Cardiac muscle cell (in vitro differentiated cells and primary cell): ENCODE data around the gene CFAP74. TPM values are rescaled to one million over a fixed set of nuclear protein-coding genes. Genes with fewer than 3 reads are reported as not detected.

Experiments
- DNase-seq, 2 donors: peaks; one replicate each; pipeline versions ENCODE4 v3.0.0 to v3.0.0-alpha.2; 2010 to 2017; ENCODE audit warnings: low read depth in 1 of 2, low spot score in 1 of 2
- H3K27ac ChIP-seq: fragments of 200-600 bp; sonication (generic); 2 replicates; pipeline ENCODE4 v1.5.1; 2016
- H3K27me3 ChIP-seq: fragments of 200-600 bp; sonication (generic); 2 replicates; pipeline ENCODE4 v1.6.0; 2016; ENCODE audit warnings: control low read depth
- H3K36me3 ChIP-seq: fragments of 200-600 bp; sonication (generic); 2 replicates; pipeline ENCODE4 v1.5.1; 2016; ENCODE audit warnings: control low read depth
- H3K4me1 ChIP-seq: fragments of 200-600 bp; sonication (generic); 2 replicates; pipeline ENCODE4 v1.8.1; 2017; ENCODE audit warnings: low read depth, mild to moderate bottlenecking, mixed run types
- H3K4me3 ChIP-seq: fragments of 200-600 bp; sonication (generic); 2 replicates; pipeline ENCODE4 v1.5.1; 2016; ENCODE audit warnings: mild to moderate bottlenecking
- H3K9me3 ChIP-seq: fragments of 200-600 bp; sonication (generic); 2 replicates; pipeline ENCODE4 v1.5.1; 2017; ENCODE audit warnings: low read depth, mild to moderate bottlenecking, control low read depth
- CTCF ChIP-seq: IDR thresholded peaks from 2 replicates; pipeline ENCODE4 v1.5.1; 2012; ENCODE audit warnings: low read depth, mild to moderate bottlenecking, low read length
- polyA plus RNA-seq: library from polyadenylated mRNA; unstranded; fragments of >200 nt; fragmentation: Nextera tagmentation; extraction: Ambion mirVana; gene quantifications from 2 replicates; pipeline ENCODE4 v1.2.1, GENCODE V29; 2016
- total RNA-seq: library from RNA; depleted of rRNA; stranded (reverse); fragments of >200 nt; gene quantifications from 2 replicates; pipeline ENCODE4 v1.2.3, GENCODE V29; 2016

CFAP74 gene
- total and polyA plus RNA-seq, 2 experiments from 2014 or later = 0.63 to 1.7 TPM

- DNase-seq = no peak
- TF ChIP-seq CTCF = no peak
Measured at GRCh38 chr1:2037314-2037979, 33.9 kb upstream of the CFAP74 start.

GRCh38 chr1:2036287-2036686, 32.7 kb upstream of the CFAP74 start:
- H3K9me3 ChIP-seq = no peaks in the 10 kb centered on the region
- H3K36me3 ChIP-seq = no peaks in the 10 kb centered on the region
- H3K4me3 ChIP-seq = no peak overlapping the region
- H3K4me1 ChIP-seq = peaks cover 7% of the 10 kb centered on the region
- no peak for TF ChIP-seq CTCF
- H3K27me3 ChIP-seq = no peaks in the 10 kb centered on the region
- no peak for DNase-seq
- no peak overlapping the region for H3K27ac ChIP-seq

More at GRCh38 chr1:2037314-2037979, 33.9 kb upstream of the CFAP74 start:
- no peaks in the 10 kb centered on the region for H3K36me3 ChIP-seq
- H3K27ac ChIP-seq = no peak overlapping the region
- H3K27me3 ChIP-seq = no peaks in the 10 kb centered on the region
- H3K4me1 ChIP-seq = peaks cover 7% of the 10 kb centered on the region
- H3K4me3 ChIP-seq = no peak overlapping the region
- no peaks in the 10 kb centered on the region for H3K9me3 ChIP-seq

GRCh38 chr1:2033165-2033564, 29.6 kb upstream of the CFAP74 start:
- Histone ChIP-seq H3K4me3 (no peak overlapping the region), H3K27me3 (no peaks in the 10 kb centered on the region), H3K4me1 (peaks cover 7% of the 10 kb centered on the region), H3K9me3 (no peaks in the 10 kb centered on the region), H3K36me3 (no peaks in the 10 kb centered on the region), H3K27ac (no peak overlapping the region)
- no peak for DNase-seq
- TF ChIP-seq CTCF = no peak

- Histone ChIP-seq H3K4me3 (no peak overlapping the region), H3K27me3 (no peaks in the 10 kb centered on the region), H3K36me3 (no peaks in the 10 kb centered on the region), H3K27ac (no peak overlapping the region), H3K9me3 (no peaks in the 10 kb centered on the region), H3K4me1 (peaks cover 7% of the 10 kb centered on the region)
- TF ChIP-seq CTCF = no peak
- DNase-seq = no peak
Measured at GRCh38 chr1:2032737-2033136, 29.2 kb upstream of the CFAP74 start.

- DNase-seq = no peak
Measured at GRCh38 chr1:2031546-2032540, 28.3 kb upstream of the CFAP74 start.

More at GRCh38 chr1:2031546-2032540, 28.3 kb upstream of the CFAP74 start:
- Histone ChIP-seq H3K36me3 (no peaks in the 10 kb centered on the region), H3K27ac (no peak overlapping the region), H3K4me1 (peaks cover 7% of the 10 kb centered on the region), H3K4me3 (no peak overlapping the region), H3K9me3 (no peaks in the 10 kb centered on the region), H3K27me3 (no peaks in the 10 kb centered on the region)
- TF ChIP-seq CTCF = no peak
